HG02943 (cell line): ENCODE results near the gene VWC2.
"Not testable (repeated sequence)": the region's sequence is repeated elsewhere in the genome, so short reads cannot be mapped to it uniquely, and the experiment has no call there.

Experiments
- ATAC-seq: cut with Tn5 transposase; IDR thresholded peaks from one replicate; pipeline ENCODE4 v1.9.1; 2021; ENCODE audit warnings: mild to moderate bottlenecking, low read depth, moderate library complexity; ENCODE audit not compliant: unreplicated experiment

The VWC2 gene

DNA sequence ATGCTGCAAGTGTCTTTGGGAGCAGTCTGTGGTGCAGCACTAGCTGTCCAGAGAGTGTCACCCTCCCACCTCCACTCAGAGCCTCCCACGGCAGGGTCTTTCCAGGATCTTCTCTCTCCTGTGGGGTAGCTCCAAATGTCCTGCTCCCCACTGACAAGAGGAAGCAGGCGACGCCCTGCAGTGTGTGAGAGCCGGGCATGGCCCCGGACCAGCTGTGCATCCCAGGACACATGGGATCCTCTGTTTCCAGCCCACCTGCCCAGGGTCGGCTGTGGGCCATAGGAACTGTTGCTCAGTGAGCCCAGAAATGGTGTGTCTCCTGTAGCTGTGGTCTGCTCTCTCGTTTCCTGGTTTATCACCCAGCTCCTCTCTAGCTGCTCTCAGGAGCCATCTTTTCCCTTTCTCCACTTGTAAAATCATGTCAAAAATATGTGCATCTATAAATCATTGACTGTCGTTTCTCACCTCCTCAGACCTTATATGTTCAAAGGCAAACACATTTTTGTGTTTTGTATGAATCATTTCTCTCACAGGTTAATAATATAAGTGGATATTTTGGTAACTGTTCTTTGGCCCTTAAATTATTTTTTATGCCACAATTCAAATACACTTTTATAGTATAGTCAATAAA is 74.9 kb downstream of the VWC2 start:
- ATAC-seq: no peak

DNA sequence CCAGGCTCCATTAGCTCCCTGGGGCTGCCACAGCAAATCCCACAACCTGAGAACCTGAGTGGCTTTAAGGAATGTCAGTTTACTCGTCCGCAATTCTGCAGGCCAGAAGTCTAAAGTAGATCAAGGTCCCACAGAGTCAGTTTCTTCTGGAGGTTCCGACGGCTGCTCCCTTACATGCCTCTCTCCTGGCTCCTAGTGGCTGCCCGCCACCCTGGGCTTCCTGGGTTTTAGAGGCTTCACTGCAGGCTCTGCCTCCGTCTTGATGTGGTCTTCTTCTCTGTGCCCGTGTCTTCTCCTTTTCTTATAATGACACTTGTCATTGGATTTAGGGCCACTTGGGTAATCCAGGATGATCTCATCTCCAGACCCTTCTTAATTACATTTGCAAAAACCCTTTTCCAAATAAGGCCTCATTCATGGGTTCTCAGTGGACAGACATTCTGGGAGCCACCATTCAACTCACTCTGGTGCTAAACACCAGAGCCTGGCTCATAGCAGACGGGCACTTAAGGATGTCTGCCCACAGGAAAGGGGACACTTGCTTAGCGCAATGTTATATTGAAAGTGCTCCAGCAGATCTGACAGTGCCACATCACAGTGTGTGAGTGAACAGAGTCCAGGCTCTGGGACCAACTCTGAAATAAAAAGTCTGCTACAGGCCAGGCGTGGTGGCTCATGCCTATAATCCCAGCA is 77.6 kb downstream of the VWC2 start:
- no peak for ATAC-seq

DNA sequence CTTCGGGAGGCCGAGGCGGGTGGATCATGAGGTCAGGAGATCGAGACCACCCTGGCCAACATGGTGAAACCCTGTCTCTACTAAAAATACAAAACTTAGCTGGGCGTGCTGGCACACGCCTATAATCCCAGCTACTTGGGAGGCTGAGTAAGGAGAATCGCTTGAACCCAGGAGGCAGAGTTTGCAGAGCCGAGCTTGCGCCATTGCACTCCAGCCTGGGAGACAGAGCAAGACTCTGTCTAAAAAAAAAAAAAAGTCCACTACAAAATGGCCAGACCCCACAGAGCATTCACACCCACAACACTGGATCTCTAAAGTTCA is 78.1 kb downstream of the VWC2 start:
- ATAC-seq: not testable (repeated sequence)

DNA sequence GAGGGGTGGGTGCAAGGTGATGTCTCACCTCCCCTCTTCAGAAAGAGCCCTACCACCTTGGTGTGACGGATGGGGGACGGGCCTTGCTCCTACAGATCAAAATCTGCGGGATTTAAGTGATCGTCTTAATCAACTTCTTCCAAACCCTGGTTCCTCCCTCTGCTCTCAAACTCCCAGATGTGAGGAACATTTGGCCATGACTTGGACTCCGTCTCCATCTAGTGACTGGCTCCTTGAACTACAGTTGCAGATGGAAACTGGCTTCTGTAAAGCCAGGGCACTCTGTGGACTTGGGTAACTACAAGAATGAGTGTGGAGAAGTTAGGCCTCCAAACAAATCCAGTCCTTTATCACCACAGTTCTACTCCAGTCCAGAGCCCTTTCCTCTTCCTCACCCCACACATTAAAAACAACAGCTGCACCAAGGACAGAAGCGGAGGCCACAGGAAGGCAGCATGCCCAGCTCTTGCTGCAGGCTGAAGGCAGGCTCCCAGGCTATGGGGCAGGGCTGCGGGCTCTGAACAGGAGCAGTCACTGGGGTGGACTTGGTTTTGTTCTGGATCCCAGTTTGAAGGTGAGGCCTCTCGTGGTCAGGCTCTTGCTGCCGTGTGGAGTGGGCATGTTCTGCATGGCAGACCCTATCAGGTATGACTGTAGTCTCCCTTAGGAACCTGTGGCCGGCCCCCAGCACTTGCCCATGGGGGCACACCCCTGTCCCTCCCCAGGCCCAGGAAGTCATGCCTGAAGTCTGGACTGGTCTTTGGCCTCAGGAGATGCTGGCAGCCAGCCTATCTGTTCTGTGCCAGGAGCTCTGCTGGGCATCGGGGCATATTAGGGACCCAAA is 79.4 kb downstream of the VWC2 start:
- no peak for ATAC-seq

- ATAC-seq: no peak
These were observed 82.0 kb downstream of the VWC2 start for GRCh38 chr7:49855281-49855980.

- ATAC-seq: no peak
These were observed 86.9 kb downstream of the VWC2 start for GRCh38 chr7:49860293-49860692.

- no peak for ATAC-seq
These were observed 92.8 kb downstream of the VWC2 start for GRCh38 chr7:49866076-49866735.

DNA sequence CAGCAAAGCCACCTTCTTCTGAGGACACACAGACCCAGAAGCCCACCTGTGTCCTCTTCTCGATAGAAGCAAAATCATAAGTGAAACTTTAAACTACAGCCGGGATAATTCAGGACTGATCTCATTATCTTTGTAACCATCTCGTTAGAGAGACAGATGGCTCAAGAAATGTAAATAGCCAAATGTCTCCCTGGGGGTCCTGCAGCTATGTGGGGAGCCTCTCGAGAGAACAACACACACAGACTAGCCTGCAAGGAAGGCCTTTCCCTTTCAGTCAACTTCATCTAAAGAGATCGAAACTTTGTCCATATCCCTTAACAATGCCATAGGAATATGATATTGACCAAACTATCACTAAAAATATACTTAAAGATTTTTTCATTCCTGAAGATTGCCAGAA is 93.5 kb downstream of the VWC2 start:
- no peak for ATAC-seq

GRCh38 chr7:49873420-49873819 is 100.0 kb downstream of the VWC2 start:
- no peak for ATAC-seq

DNA sequence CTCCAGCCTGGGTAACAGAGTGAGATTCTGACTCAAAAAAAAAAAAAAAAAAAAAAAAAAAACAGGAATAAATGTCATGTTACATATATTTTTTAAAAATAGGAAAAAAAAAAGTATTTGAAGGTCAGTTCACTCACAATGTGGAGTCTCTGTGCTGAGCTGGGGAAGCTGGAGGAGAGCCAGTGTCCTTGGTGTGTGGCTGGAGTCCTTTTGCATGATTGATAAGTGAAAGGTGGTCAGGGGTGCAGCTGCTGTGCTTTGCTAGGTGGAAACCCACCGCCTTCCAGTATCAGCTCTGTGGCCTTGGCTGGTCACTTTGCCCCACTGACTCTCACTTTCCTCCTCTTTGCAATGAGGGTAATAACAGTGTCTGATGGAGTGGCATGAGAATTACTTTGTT is 101.9 kb downstream of the VWC2 start:
- no peak for ATAC-seq

DNA sequence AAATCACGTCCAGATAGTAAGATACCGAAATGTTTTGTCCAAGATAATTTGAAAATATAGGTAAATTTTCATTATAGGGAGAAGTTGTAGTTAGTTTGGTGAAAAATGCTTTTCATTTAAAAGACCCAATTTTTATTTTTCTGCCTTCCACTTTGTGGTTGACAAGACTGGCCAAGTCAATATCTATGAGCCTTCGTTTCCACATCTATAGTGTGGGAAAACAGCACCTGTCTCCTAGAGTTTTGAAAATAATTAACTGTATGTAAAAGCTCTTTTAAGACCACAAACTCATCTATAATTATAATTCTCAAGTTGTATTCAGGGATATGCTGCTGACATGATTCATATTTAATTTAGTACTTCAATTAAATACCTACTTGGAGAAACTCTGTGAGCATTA is 102.8 kb downstream of the VWC2 start:
- ATAC-seq: no peak

GRCh38 chr7:49878089-49878488 is 104.7 kb downstream of the VWC2 start:
- ATAC-seq: no peak

GRCh38 chr7:49878627-49879026 is 105.2 kb downstream of the VWC2 start:
- no peak for ATAC-seq

- no peak for ATAC-seq
These were observed 110.5 kb downstream of the VWC2 start for GRCh38 chr7:49883933-49884332.

DNA sequence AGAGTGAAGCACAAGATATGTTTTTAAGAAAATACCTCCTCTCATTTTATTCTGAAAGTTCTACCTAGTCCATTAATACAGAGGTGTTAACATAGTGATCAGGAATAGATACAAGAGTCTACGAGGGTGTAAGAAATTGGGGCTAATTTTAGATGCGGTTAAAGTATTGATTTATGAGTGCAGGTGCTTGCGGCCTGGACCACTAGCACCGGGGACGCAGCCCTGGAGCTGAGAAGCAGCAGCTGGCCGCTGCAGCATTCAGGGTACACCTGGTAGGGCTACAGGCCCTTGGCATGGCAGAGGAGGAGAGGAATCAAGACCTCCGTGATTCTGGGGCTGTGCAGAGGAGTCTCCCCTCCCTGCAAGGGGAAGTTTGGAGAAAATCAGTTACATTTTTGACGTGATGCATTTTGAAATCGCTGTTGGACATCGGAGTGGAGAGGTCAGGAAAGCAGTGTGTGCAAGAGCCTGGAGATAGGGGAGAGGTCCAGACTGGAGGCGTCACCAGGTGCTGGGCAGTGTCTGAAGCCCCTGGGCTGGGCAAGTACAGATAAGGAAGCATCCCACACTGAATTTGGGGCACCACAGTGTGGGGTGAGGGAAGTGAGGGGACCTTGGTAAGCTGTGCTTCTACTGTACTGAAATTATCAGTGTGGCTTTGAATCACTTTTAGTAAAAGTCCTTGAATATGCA is 112.3 kb downstream of the VWC2 start:
- ATAC-seq: no peak

DNA sequence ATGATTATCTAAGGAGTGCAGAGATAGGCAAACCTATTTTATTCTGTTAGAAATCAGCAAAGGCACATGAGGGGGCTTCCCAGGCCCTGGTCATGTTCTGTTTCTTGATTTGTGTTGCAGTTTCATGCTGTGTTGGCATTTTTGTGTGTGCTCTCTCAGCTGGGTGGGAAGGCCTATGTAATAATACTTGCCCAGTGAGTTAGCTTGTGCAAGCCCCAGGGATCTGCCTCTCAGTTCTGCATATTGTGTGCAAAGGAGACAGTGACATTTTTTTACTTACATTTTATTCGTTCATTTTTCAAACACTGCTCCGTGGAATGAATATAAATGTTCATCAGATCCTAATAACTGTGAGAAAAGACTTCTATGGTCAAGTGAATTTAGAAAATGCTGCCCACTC is 119.0 kb downstream of the VWC2 start:
- ATAC-seq: no peak

DNA sequence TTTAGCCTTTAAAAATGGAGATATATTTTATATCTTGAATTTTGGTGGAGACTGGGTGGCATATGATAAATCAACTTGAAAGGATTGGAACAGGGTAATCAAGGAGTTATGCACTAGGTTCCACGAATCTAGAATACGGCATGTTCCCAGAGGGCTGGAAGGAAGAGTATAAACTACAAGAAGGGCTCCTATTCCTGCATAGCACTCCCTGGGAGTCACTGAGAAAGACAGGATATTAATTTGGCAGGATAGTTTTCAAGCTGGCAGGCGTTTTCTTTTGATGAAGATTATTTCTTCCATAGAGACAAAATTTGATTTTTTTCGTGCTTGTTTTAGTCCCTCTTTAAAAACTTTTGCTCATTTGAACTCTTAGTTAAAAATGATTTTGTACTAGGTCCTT is 119.7 kb downstream of the VWC2 start:
- no peak for ATAC-seq

GRCh38 chr7:49894543-49894942 is 121.1 kb downstream of the VWC2 start:
- no peak for ATAC-seq

DNA sequence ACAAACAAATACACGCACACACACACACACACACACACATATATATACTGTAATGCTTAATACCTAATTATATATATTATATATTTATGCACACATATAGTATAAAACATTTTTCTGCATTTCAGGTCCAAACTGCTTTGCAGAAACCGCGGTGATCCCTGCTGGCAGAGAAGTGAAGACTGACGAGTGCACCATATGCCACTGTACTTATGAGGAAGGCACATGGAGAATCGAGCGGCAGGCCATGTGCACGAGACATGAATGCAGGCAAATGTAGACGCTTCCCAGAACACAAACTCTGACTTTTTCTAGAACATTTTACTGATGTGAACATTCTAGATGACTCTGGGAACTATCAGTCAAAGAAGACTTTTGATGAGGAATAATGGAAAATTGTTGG is 138.5 kb downstream of the VWC2 start:
- no peak for ATAC-seq

GRCh38 chr7:49926720-49927119 is 153.3 kb downstream of the VWC2 start:
- ATAC-seq: no peak
